Measurements from ENCODE around the gene TMEM234.

The TMEM234 gene

GRCh38 chr1:32194984-32195383 lies 27.2 kb downstream of the TMEM234 start:
- no peak for DNase-seq (ENCODE audit: low read depth)
- TF ChIP-seq, protein P1, sequence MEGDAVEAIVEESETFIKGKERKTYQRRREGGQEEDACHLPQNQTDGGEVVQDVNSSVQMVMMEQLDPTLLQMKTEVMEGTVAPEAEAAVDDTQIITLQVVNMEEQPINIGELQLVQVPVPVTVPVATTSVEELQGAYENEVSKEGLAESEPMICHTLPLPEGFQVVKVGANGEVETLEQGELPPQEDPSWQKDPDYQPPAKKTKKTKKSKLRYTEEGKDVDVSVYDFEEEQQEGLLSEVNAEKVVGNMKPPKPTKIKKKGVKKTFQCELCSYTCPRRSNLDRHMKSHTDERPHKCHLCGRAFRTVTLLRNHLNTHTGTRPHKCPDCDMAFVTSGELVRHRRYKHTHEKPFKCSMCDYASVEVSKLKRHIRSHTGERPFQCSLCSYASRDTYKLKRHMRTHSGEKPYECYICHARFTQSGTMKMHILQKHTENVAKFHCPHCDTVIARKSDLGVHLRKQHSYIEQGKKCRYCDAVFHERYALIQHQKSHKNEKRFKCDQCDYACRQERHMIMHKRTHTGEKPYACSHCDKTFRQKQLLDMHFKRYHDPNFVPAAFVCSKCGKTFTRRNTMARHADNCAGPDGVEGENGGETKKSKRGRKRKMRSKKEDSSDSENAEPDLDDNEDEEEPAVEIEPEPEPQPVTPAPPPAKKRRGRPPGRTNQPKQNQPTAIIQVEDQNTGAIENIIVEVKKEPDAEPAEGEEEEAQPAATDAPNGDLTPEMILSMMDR (IDR thresholded peaks at IDR 0.05; ENCODE audit: low read depth, low read length, missing control alignments): no peak
- H3K4me3 ChIP-seq (ENCODE audit: low read depth, low read length): no peak overlapping the region

DNA sequence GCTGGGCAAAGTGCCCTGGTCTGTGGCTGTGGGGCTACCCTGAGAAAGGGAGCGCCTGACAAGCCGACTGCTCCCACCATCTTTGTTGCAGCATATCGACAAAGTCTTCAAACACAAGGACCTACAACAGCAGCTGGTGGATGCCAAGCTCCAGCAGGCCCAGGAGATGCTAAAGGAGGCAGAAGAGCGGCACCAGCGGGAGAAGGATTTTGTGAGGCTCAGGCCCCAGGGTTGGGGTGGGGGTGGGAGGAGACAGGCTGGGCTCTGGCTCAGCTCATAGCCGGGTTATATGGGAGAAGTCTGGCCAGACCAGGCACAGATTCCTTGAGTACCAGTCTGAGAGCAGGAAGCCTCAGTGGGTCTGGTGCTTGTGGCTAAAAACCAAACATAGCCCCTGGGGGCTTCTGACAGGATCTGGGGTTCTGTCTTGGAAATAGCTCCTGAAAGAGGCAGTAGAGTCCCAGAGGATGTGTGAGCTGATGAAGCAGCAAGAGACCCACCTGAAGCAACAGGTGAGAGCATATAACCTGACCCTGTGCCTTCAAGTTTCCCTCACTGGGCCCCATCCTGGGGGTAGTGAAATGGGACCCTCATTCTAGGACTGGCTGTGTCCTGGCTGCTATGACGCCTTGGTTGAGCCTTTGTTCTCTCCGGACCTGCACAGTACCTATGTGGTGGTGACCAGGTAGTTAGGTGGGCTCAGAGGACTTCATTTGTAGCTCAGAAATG lies 29.8 kb downstream of the TMEM234 start:
- TF ChIP-seq, protein P1 (IDR thresholded peaks at IDR 0.05; ENCODE audit: low read depth, low read length, missing control alignments): no peak
- H3K4me3 ChIP-seq (ENCODE audit: low read depth, low read length): no peak overlapping the region
- DNase-seq (ENCODE audit: low read depth): no peak

GRCh38 chr1:32187850-32188249 lies 34.3 kb downstream of the TMEM234 start:
- TF ChIP-seq, protein P1 (IDR thresholded peaks at IDR 0.05; ENCODE audit: low read depth, low read length, missing control alignments): no peak
- no peak overlapping the region for H3K4me3 ChIP-seq (ENCODE audit: low read depth, low read length)
- DNase-seq (ENCODE audit: low read depth): no peak

DNA sequence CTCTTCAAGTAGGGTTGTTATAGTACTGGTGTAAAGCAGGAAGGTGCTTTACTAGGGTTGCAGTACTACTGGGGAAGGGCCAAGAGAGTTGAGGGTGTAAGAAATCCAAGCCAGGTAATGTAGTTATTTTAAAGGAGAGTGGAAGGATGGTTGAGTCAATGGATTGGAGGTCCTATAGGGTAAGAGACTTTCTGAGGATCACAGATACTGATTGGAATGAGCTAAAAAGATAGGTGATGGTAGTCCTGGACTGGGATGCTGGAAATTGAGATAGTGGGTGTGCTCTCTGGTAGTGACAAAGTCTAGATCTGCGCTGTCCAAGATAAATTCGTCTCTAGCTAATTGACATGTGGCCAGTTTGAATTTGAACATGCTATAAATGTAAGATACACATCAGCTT lies 35.7 kb downstream of the TMEM234 start:
- no peak for DNase-seq (ENCODE audit: low read depth)
- TF ChIP-seq, protein P1 (IDR thresholded peaks at IDR 0.05; ENCODE audit: low read depth, low read length, missing control alignments): no peak
- H3K4me3 ChIP-seq (ENCODE audit: low read depth, low read length): no peak overlapping the region

DNA sequence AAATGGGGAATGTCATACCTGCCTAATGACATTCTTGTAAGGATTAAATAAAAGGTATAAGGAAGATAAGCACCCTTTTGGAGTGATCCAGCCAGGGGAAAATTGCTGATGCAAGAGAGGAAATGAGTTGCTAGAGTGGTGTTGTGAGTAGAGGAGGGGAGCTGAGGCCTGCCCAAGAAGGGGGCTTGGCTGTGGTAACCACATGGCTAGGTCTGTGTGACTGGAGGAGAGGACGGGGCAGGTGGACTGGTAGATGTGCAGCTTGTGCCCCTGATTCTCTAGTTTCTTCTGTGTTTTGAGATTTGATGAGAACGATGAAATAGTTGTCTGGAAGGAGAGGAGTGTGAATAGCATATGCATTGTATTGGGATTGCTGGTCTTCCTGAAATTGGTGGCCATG lies 36.1 kb downstream of the TMEM234 start:
- DNase-seq (ENCODE audit: low read depth): no peak
- TF ChIP-seq, protein P1 (IDR thresholded peaks at IDR 0.05; ENCODE audit: low read depth, low read length, missing control alignments): no peak
- no peak overlapping the region for H3K4me3 ChIP-seq (ENCODE audit: low read depth, low read length)

GRCh38 chr1:32184650-32185049 lies 37.5 kb downstream of the TMEM234 start:
- H3K4me3 ChIP-seq (ENCODE audit: low read depth, low read length): no peak overlapping the region
- no peak for DNase-seq (ENCODE audit: low read depth)
- TF ChIP-seq, protein P1 (IDR thresholded peaks at IDR 0.05; ENCODE audit: low read depth, low read length, missing control alignments): no peak

GRCh38 chr1:32182060-32182459 lies 40.1 kb downstream of the TMEM234 start:
- peak overlapping the region; percentile 84; the same call in 1 of the 2 replicates for H3K4me3 ChIP-seq (ENCODE audit: low read depth, low read length)
- no peak for DNase-seq (ENCODE audit: low read depth)
- TF ChIP-seq, protein P1 (IDR thresholded peaks at IDR 0.05; ENCODE audit: low read depth, low read length, missing control alignments): no peak
